ENCODE results near the gene CLK2. TPM values are rescaled to one million over a fixed set of nuclear protein-coding genes. Genes with fewer than 3 reads are reported as not detected.
A peak's percentile ranks its signal among the peaks of the same experiment; 100 is the strongest.

The CLK2 gene
- total and polyA plus RNA-seq, 2 of the 13 experiments (the other 11 are each of a cell fraction or from before 2014, with no cell fraction given), result 20.1 to 73.5 TPM

- TF ChIP-seq FOXO1 (CRISPR knock-in tag; IDR thresholded peaks at IDR 0.05), result no peak; the same call in 1 of the 2 replicates
- no peak for TF ChIP-seq ZNF639 (CRISPR knock-in tag; conservative IDR thresholded peaks at IDR 0.05)
- TF ChIP-seq ZGPAT (CRISPR knock-in tag; IDR thresholded peaks at IDR 0.05), result peak; percentile 67
- TF ChIP-seq ZKSCAN5 (CRISPR knock-in tag; IDR thresholded peaks at IDR 0.05), result no peak; the same call in 1 of the 2 replicates
- peak; percentile 74; the same call in 1 of the 2 replicates for TF ChIP-seq ATF2 (CRISPR knock-in tag; IDR thresholded peaks at IDR 0.05)
- TF ChIP-seq JDP2 (CRISPR knock-in tag; IDR thresholded peaks at IDR 0.05; ENCODE audit: borderline replicate concordance), result no peak
- TF ChIP-seq HBP1 (CRISPR knock-in tag; IDR thresholded peaks at IDR 0.05; ENCODE audit: low read depth), result peak; percentile 56; the same call in 1 of the 2 replicates
- peak; percentile 58 for TF ChIP-seq CBX1 (IDR thresholded peaks at IDR 0.05; ENCODE audit: low read depth)
- TF ChIP-seq SCMH1 (CRISPR knock-in tag; IDR thresholded peaks at IDR 0.05; ENCODE audit: borderline replicate concordance), result no peak
- no peak for TF ChIP-seq ZNF766 (CRISPR knock-in tag; IDR thresholded peaks at IDR 0.05; ENCODE audit: borderline replicate concordance)
- TF ChIP-seq ZNF747 (CRISPR knock-in tag; IDR thresholded peaks at IDR 0.05; ENCODE audit: borderline replicate concordance), result peak; percentile 58; the same call in 1 of the 2 replicates
- peak; percentile 73 for TF ChIP-seq PHF8 (CRISPR knock-in tag; IDR thresholded peaks at IDR 0.05)
- no peak for TF ChIP-seq ZFP1 (CRISPR knock-in tag; IDR thresholded peaks at IDR 0.05)
- TF ChIP-seq ZNF260 (CRISPR knock-in tag; IDR thresholded peaks at IDR 0.05; ENCODE audit: borderline replicate concordance, low read depth), result no peak
- TF ChIP-seq RXRA (CRISPR knock-in tag; IDR thresholded peaks at IDR 0.05), result 0 out of 2 replicates have a peak, but pooled peaks have one; percentile 31
- peak; percentile 52; the same call in 1 of the 2 replicates for TF ChIP-seq HOXA5 (CRISPR knock-in tag; IDR thresholded peaks at IDR 0.05)
- peak; percentile 59 for TF ChIP-seq USF2 (IDR thresholded peaks at IDR 0.05; ENCODE audit: low read depth, low read length)
- peak; percentile 63 for TF ChIP-seq USF2 (CRISPR knock-in tag; IDR thresholded peaks at IDR 0.05; ENCODE audit: borderline replicate concordance)
- no peak for TF ChIP-seq ZNF703 (CRISPR knock-in tag; IDR thresholded peaks at IDR 0.05; ENCODE audit: borderline replicate concordance)
- TF ChIP-seq DR1 (CRISPR knock-in tag; IDR thresholded peaks at IDR 0.05), result peak; percentile 94
- no peak for TF ChIP-seq CENPX (CRISPR knock-in tag; IDR thresholded peaks at IDR 0.05)
- 0 out of 2 replicates have a peak, but pooled peaks have one; percentile 30 for TF ChIP-seq ZNF225 (CRISPR knock-in tag; IDR thresholded peaks at IDR 0.05)
Observed at GRCh38 chr1:155308493-155309422, 35.5 kb upstream of the CLK2 start, which contains the start of gene FDPS (continued).

Measured in HepG2 (cell line).